ENCODE data around the gene UCN.
"Not testable (repeated sequence)": the region's sequence is repeated elsewhere in the genome, so short reads cannot be mapped to it uniquely, and the experiment has no call there.

The UCN gene

DNA sequence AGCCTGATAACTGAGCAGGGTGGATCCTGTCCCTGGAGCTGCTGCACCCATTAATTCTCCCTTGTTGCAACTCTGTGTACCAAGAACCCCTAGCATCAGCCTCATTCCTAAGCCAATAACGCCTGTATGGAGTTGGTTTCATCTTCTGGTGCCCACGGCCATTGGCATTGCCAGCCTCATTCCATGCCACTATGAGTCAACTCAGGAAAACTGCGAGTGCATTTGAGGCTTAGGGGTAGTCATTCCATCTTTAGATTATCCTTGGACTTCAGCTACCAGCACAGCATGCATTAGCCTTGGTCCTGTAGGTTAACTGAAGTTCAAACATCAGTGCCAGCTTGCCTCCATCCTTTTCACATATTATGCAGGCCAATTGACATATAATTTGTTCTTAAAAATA, 27.4 kb downstream of the UCN start:
- in situ Hi-C loops (cut with HindIII; ENCODE audit: low sequenced_read_pairs): no loop called here
- no peak overlapping the region for H3K4me3 ChIP-seq (ENCODE audit: low read depth, low read length)
- DNase-seq (ENCODE audit: low read depth, low spot score): no peak
- no peak for TF ChIP-seq CTCF (IDR thresholded peaks at IDR 0.05; ENCODE audit: low read depth, low read length)

GRCh38 chr2:27278010-27278409, 30.2 kb downstream of the UCN start:
- in situ Hi-C loops (cut with HindIII; ENCODE audit: low sequenced_read_pairs): no loop called here
- DNase-seq (ENCODE audit: low read depth, low spot score): no peak
- no peak for TF ChIP-seq CTCF (IDR thresholded peaks at IDR 0.05; ENCODE audit: low read depth, low read length)
- H3K4me3 ChIP-seq (ENCODE audit: low read depth, low read length): no peak overlapping the region

DNA sequence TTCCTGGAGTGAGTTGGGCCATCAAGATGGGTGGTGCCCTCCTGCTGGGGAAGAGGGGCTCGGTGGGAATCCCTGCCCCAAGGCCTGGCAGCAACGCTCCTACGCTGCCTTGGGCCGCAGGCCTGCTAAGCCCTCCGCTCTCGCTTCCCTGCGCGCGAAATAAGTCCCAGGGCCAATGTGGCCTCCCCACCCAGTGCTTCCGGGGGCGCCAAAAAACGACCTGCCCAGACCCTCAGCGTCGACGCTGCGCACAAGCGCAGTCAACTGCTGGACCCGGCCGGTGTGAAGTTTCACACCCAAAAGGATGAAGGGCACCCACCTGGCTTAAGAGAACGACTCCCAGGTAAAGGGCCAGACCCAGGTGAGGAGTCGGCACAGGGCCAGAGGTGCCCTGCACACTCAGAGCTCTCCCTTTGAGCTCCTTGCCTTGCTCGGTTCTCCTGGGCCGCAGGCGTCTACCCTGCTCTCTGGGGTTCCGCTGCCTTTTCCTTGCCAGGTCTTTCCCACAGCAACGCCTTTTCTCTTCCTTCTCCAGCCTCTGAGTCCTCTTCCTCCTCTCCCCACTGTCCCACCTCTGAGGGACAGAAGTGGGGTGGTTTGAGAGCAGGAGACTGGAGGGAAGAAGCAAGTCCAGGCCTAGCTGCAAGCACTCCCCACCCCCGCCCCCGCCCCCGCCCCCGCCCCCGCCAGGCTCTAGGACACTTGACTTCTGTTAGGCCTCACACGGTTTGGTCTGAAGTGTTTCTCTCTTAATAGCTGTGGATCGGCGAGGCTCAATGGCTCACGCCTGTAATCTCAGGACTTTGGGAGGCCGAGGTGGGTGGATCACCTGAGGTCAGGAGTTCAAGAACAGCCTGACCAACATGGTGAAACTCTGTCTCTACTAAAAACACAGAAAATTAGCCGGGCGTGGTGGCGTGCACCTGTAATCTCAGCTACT, 32.8 kb downstream of the UCN start, which contains the start of gene DNAJC5G:
Gene DNAJC5G, plus strand, starts transcription at position 223 of the 940 bp plus-strand sequence. CDS start 1,296 bp downstream, outside the sequence.
- in situ Hi-C loops (cut with HindIII; ENCODE audit: low sequenced_read_pairs): no loop called here
- H3K4me3 ChIP-seq (ENCODE audit: low read depth, low read length): no peak within 1 kb of the TSS
- DNase-seq (ENCODE audit: low read depth, low spot score): no peak
- TF ChIP-seq CTCF (IDR thresholded peaks at IDR 0.05; ENCODE audit: low read depth, low read length): no peak

DNA sequence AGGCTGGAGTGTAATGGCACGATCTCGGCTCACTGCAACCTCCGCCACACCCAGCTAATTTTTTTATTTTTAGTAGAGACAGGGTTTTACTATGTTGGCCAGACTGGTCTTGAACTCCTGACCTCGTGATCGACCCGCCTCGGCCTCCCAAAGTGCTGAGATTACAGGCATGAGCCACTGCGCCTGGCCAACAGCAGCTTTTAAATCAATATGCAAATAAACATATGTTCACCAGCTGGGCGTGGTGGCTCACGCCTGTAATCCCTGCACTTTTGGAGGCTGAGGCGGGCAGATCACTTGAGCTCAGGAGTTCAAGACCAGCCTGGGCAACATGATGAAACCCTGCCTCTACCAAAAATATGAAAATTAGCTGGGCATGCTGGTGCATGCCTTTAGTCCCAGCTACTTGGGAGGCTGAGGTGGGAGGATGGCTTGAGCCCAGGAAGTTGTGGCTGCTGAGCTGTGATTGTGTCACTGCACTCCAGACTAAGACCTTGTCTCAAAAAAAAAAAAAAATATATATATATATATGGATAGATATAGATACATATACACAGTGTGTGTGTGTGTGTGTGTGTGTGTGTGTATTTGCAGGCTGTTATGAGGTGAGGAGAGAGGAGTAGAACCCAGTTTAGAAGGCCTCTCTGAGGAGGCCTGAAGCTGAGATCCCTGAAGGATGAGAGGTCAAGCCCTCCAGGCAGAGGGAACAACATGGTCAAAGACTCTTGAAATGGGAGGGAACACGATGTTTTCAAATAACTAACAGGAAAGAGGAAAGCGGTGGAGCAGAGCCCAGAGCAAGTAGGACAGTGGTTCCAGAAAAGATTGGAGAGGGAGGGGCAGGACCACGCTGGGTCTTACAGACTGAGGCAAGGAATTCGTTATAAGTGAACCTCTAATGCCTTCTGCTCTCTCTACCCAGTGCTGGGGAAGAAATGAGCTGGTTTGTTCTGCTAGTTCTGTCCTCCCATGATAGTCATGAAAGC, 35.4 kb downstream of the UCN start:
- H3K4me3 ChIP-seq (ENCODE audit: low read depth, low read length); DNase-seq (ENCODE audit: low read depth, low spot score): not testable (repeated sequence)
- in situ Hi-C loops (cut with HindIII; ENCODE audit: low sequenced_read_pairs): loop anchor here (25.0 kb wide), 1 partner anchor 161 kb away; the partner anchor contains the start of genes ABHD1 and CGREF1

DNA sequence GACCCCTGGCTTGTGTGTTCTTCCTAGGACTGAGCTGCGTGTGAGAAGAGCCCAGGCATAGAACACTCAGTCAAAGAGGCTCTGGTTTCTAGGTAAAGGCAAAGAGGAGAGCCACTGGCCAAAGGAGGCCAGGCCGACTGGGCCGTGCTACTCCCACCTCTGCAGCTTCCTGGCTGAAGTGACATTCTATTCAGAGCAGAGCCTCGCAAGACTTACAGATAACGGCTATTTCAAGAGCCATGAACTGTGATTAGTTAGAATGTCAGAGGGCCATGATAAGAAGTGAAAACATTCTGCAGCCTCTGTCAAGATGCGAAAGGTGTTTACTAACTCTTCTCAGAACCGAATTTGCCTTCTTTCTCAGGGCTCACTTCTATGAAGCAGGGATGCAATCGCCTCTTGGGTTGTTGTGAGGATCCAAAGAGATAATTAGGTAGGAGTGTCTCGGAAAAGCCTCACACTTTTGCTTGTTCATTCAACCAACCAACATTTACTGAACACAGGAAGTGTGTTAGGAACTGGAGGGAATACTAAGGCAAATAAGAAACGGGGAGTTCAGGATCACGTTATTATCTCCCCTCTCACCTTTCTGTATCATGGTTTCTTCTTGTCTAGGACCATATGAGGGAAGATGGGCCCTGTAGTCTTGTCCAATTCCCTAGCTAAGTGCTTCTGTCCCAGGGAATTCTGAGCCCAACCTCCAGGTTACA, 36.5 kb downstream of the UCN start:
- DNase-seq (ENCODE audit: low read depth, low spot score): no peak
- in situ Hi-C loops (cut with HindIII; ENCODE audit: low sequenced_read_pairs): loop anchor here (25.0 kb wide), 1 partner anchor 159 kb away; the partner anchor contains the start of genes ABHD1 and CGREF1
- no peak overlapping the region for H3K4me3 ChIP-seq (ENCODE audit: low read depth, low read length)
- TF ChIP-seq CTCF (IDR thresholded peaks at IDR 0.05; ENCODE audit: low read depth, low read length): no peak

DNA sequence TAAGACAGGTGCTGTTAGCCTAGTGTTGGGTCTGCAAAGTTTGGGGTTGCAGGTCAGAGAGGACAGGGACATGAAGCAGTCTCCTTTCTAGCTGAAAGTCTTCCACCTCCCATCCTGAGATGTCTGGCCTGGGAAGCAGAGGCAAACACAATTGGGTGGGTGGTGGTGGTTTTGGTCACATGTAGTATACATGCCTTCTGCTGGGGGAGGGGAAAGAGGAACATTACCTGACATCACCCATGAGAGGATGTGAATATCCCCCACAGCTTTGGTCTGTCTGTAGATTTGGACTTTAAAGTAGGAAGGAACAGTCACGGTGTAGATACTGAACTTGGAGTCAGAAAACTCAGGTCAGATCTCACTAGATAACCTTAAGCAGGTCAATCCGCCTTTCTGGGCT, 37.6 kb downstream of the UCN start:
- H3K4me3 ChIP-seq (ENCODE audit: low read depth, low read length): no peak overlapping the region
- TF ChIP-seq CTCF (IDR thresholded peaks at IDR 0.05; ENCODE audit: low read depth, low read length): no peak
- DNase-seq (ENCODE audit: low read depth, low spot score): no peak
- in situ Hi-C loops (cut with HindIII; ENCODE audit: low sequenced_read_pairs): loop anchor here (25.0 kb wide), 1 partner anchor 158 kb away; the partner anchor contains the start of genes ABHD1 and CGREF1
